ENCODE data around the gene MAGOH.

MAGOH gene

GRCh38 chr1:53270873-53271272 lies 32.6 kb upstream of the MAGOH start:
- no peak for DNase-seq (ENCODE audit: low read depth, low spot score)

GRCh38 chr1:53270107-53270506 lies 31.8 kb upstream of the MAGOH start:
- no peak for DNase-seq (ENCODE audit: low read depth, low spot score)

- no peak for DNase-seq (ENCODE audit: low read depth, low spot score)
Measured at GRCh38 chr1:53267761-53268160, 29.4 kb upstream of the MAGOH start.

GRCh38 chr1:53266038-53266437 lies 27.7 kb upstream of the MAGOH start:
- DNase-seq (ENCODE audit: low read depth, low spot score) = no peak

- DNase-seq (ENCODE audit: low read depth, low spot score) = no peak
Measured at GRCh38 chr1:53265581-53265980, 27.3 kb upstream of the MAGOH start.

GRCh38 chr1:53264048-53264447 lies 25.7 kb upstream of the MAGOH start:
- no peak for DNase-seq (ENCODE audit: low read depth, low spot score)

GRCh38 chr1:53262000-53262399 lies 23.7 kb upstream of the MAGOH start:
- DNase-seq (ENCODE audit: low read depth, low spot score) = no peak

GRCh38 chr1:53260631-53261247 lies 22.4 kb upstream of the MAGOH start:
- no peak for DNase-seq (ENCODE audit: low read depth, low spot score)

- no peak for DNase-seq (ENCODE audit: low read depth, low spot score)
Measured at GRCh38 chr1:53259932-53260331, 21.6 kb upstream of the MAGOH start.

GRCh38 chr1:53258216-53258615 lies 19.9 kb upstream of the MAGOH start:
- DNase-seq (ENCODE audit: low read depth, low spot score) = no peak

- no peak for DNase-seq (ENCODE audit: low read depth, low spot score)
Measured at GRCh38 chr1:53257454-53258081, 19.2 kb upstream of the MAGOH start.

GRCh38 chr1:53256511-53257453 lies 18.5 kb upstream of the MAGOH start:
- DNase-seq (ENCODE audit: low read depth, low spot score) = no peak

- no peak for DNase-seq (ENCODE audit: low read depth, low spot score)
Measured at GRCh38 chr1:53255031-53255430, 16.7 kb upstream of the MAGOH start.

- DNase-seq (ENCODE audit: low read depth, low spot score) = no peak
Measured at GRCh38 chr1:53254011-53254640, 15.8 kb upstream of the MAGOH start.

- DNase-seq (ENCODE audit: low read depth, low spot score) = no peak
Measured at GRCh38 chr1:53250325-53250724, 12.0 kb upstream of the MAGOH start.

- DNase-seq (ENCODE audit: low read depth, low spot score) = no peak
Measured at GRCh38 chr1:53249706-53250105, 11.4 kb upstream of the MAGOH start.

GRCh38 chr1:53246261-53247134 lies 8.2 kb upstream of the MAGOH start:
- no peak for DNase-seq (ENCODE audit: low read depth, low spot score)

GRCh38 chr1:53244141-53244540 lies 5.8 kb upstream of the MAGOH start:
- DNase-seq (ENCODE audit: low read depth, low spot score) = no peak

- no peak for DNase-seq (ENCODE audit: low read depth, low spot score)
Measured at GRCh38 chr1:53242381-53242780, 4.1 kb upstream of the MAGOH start.

- no peak for DNase-seq (ENCODE audit: low read depth, low spot score)
Measured at GRCh38 chr1:53241828-53242227, 3.5 kb upstream of the MAGOH start.

- DNase-seq (ENCODE audit: low read depth, low spot score) = no peak
Measured at GRCh38 chr1:53237638-53238037, 680 bp downstream of the MAGOH start.

Data from brain pericyte (primary cell).